GM10266 (cell line): ENCODE results near the gene COL20A1.

Source experiments
- DNase-seq: peaks from one replicate; pipeline ENCODE4 v3.0.0; 2012; ENCODE audit errors: extremely low spot score
- CTCF ChIP-seq: IDR thresholded peaks from 2 replicates; pipeline ENCODE4 v1.5.1; 2012; ENCODE audit warnings: mild to moderate bottlenecking, low read depth; ENCODE audit not compliant: control insufficient read depth, insufficient read depth; ENCODE audit errors: missing control alignments

Gene COL20A1

GRCh38 chr20:63268671-63269439 lies 24.1 kb upstream of the COL20A1 start:
- no peak for DNase-seq
- TF ChIP-seq CTCF, result no peak

- DNase-seq, result no peak
Observed at GRCh38 chr20:63269724-63270123, 23.3 kb upstream of the COL20A1 start.

GRCh38 chr20:63270606-63271325 lies 22.2 kb upstream of the COL20A1 start:
- no peak for DNase-seq
- no peak for TF ChIP-seq CTCF

More at GRCh38 chr20:63269724-63270123, 23.3 kb upstream of the COL20A1 start:
- no peak for TF ChIP-seq CTCF

GRCh38 chr20:63272105-63273058 lies 20.6 kb upstream of the COL20A1 start, which contains the start of gene ARFGAP1:
Gene ARFGAP1, plus strand, starts transcription at chr20:63272813. Its CDS starts 2,768 bp downstream, at chr20:63275581.
- no peak for TF ChIP-seq CTCF
- peak; percentile 100 for DNase-seq

- no peak for TF ChIP-seq CTCF
- no peak for DNase-seq
Observed at GRCh38 chr20:63273059-63273579, 19.9 kb upstream of the COL20A1 start.

- no peak for TF ChIP-seq CTCF
- no peak for DNase-seq
Observed at GRCh38 chr20:63273635-63274380, 19.2 kb upstream of the COL20A1 start.
